ENCODE results near the gene DLG2. TPM values are rescaled to one million over a fixed set of nuclear protein-coding genes. Genes with fewer than 3 reads are reported as not detected.

The DLG2 gene
- total and polyA plus RNA-seq, 9 of the 15 experiments (the other 6 are each of a cell fraction or from before 2014, with no cell fraction given): 0.52 to 1.6 (median 0.95) TPM

DNA sequence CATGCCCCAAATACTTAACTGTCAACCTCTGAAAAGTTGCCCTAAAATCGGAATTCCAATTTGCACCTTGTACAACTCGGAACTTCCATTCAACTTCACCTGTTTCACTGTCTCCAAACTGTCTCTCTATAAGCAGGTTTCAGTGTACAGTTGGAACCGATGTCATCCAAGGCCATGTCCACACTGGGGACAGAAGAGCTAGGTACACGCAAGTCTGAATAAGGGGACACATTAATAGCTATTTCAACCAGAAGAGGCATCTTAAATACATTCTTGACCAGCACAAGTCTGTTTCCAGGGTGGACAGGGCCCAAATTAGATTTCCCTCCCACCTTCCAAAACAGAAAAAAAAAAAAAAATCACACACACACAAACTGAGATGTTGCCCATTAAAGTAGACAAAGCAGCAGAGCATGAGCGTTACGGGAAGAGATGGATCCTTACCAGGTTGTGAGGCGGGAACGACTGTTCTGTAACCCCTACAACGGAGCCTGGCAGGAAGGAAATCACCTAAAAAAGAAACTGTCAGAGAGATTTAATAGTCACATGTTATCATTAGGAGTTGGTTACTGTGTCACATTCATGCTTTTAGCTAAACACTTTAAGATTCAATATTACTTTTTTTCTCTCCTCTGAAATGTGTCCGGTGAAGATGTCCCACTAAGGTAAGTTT, 36.1 kb upstream of the DLG2 start (continued):
- no peak for TF ChIP-seq TRIM24 (IDR thresholded peaks at IDR 0.05)
- TF ChIP-seq, protein P1, sequence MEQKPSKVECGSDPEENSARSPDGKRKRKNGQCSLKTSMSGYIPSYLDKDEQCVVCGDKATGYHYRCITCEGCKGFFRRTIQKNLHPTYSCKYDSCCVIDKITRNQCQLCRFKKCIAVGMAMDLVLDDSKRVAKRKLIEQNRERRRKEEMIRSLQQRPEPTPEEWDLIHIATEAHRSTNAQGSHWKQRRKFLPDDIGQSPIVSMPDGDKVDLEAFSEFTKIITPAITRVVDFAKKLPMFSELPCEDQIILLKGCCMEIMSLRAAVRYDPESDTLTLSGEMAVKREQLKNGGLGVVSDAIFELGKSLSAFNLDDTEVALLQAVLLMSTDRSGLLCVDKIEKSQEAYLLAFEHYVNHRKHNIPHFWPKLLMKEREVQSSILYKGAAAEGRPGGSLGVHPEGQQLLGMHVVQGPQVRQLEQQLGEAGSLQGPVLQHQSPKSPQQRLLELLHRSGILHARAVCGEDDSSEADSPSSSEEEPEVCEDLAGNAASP (IDR thresholded peaks at IDR 0.05): 0 out of 2 replicates have a peak, but pooled peaks have one; percentile 20
- no peak for TF ChIP-seq ASH1L (IDR thresholded peaks at IDR 0.05; ENCODE audit: borderline replicate concordance, low read depth, partially characterized antibody)
- no peak for TF ChIP-seq ARID2 (IDR thresholded peaks at IDR 0.05)
- no peak for TF ChIP-seq ZKSCAN1 (IDR thresholded peaks at IDR 0.05; ENCODE audit: low read depth, low read length)
- TF ChIP-seq KDM5B (IDR thresholded peaks at IDR 0.05; ENCODE audit: insufficient replicate concordance, low read depth, low read length): no peak
- no peak for TF ChIP-seq NR1H2 (CRISPR knock-in tag; IDR thresholded peaks at IDR 0.05)
- no peak for TF ChIP-seq RCOR1 (IDR thresholded peaks at IDR 0.05; ENCODE audit: borderline replicate concordance in 1 of 2, low read depth in 2 of 2, low read length in 2 of 2)

Data from K562 (cell line).